CD14-positive monocyte (primary cell): ENCODE results near the gene RNU1-1. TPM values are rescaled to one million over a fixed set of nuclear protein-coding genes. Genes with fewer than 3 reads are reported as not detected.

Source experiments
- DNase-seq, 3 donors: peaks; one replicate each; pipeline ENCODE4 v3.0.0-alpha.2; 2011 to 2022
- H2AFZ ChIP-seq: 2 replicates; pipeline ENCODE4 v1.6.0; 2012; ENCODE audit warnings: mild to moderate bottlenecking, low read depth, low read length, inconsistent platforms; ENCODE audit not compliant: insufficient read depth, poor library complexity, severe bottlenecking
- H3K27ac ChIP-seq, 2 donors: 1 replicate in 1 of 2; 2 replicates in 1 of 2; pipeline ENCODE4 v1.5.1; 2012 to 2013; ENCODE audit warnings: low read length in 2 of 2, control low read depth in 1 of 2, inconsistent platforms in 1 of 2, low read depth in 1 of 2, mild to moderate bottlenecking in 1 of 2
- H3K27me3 ChIP-seq, 2 donors: one replicate each; pipeline versions ENCODE4 v1.6.0 to v1.6.1; 2011 to 2013; ENCODE audit warnings: low read length in 2 of 2; ENCODE audit not compliant: control insufficient read depth in 2 of 2, insufficient read depth in 2 of 2
- H3K36me3 ChIP-seq, 2 donors: replicated peaks in 1 of 2; 1 replicate in 1 of 2; 2 replicates in 1 of 2; pipeline versions ENCODE4 v1.5.1 to v1.6.1; 2012 to 2013; ENCODE audit warnings: low read length in 2 of 2, control low read depth in 1 of 2, inconsistent platforms in 1 of 2, mild to moderate bottlenecking in 1 of 2; ENCODE audit not compliant: insufficient read depth in 2 of 2, control insufficient read depth in 1 of 2
- H3K4me1 ChIP-seq, 2 donors: 1 replicate in 1 of 2; 2 replicates in 1 of 2; pipeline versions ENCODE4 v1.5.1 to v1.6.1; 2012 to 2013; ENCODE audit warnings: low read length in 2 of 2, control low read depth in 1 of 2, inconsistent platforms in 1 of 2, mild to moderate bottlenecking in 1 of 2, moderate library complexity in 1 of 2; ENCODE audit not compliant: insufficient read depth in 2 of 2, control insufficient read depth in 1 of 2
- H3K4me2 ChIP-seq: replicated peaks from 2 replicates; pipeline ENCODE3; 2012; ENCODE audit warnings: low read length, moderate library complexity, mild to moderate bottlenecking; ENCODE audit not compliant: poor library complexity, severe bottlenecking; ENCODE audit errors: extremely low read depth
- H3K4me3 ChIP-seq, 3 experiments: fragments of 200-600 bp in 1 of 3; sonication (generic) in 1 of 3; replicated peaks in 1 of 3; 1 replicate in 2 of 3; 2 replicates in 1 of 3; pipeline ENCODE4 v1.5.1; 2011 to 2013; ENCODE audit warnings: low read length in 3 of 3, mild to moderate bottlenecking in 3 of 3, control low read depth in 2 of 3, low read depth in 2 of 3, inconsistent platforms in 1 of 3, moderate library complexity in 1 of 3
- H3K79me2 ChIP-seq: 2 replicates; pipeline ENCODE4 v1.6.0; 2012; ENCODE audit warnings: mild to moderate bottlenecking, control low read depth, inconsistent platforms, low read length, moderate library complexity; ENCODE audit not compliant: insufficient read depth
- H3K9ac ChIP-seq: 2 replicates; pipeline ENCODE4 v1.6.0; 2017; ENCODE audit warnings: low read length, mild to moderate bottlenecking; ENCODE audit not compliant: insufficient read depth, poor library complexity, severe bottlenecking
- H3K9me3 ChIP-seq, 2 donors: replicated peaks in 1 of 2; 1 replicate in 1 of 2; 2 replicates in 1 of 2; pipeline versions ENCODE4 v1.5.1 to v1.6.1; 2012 to 2013; ENCODE audit warnings: low read length in 2 of 2, control low read depth in 1 of 2; ENCODE audit not compliant: control insufficient read depth in 1 of 2, insufficient read depth in 1 of 2
- H4K20me1 ChIP-seq: 2 replicates; pipeline ENCODE4 v1.6.0; 2012; ENCODE audit warnings: mild to moderate bottlenecking, low read length, control low read depth, moderate library complexity; ENCODE audit not compliant: insufficient read depth
- H3K27ac Mint-ChIP-seq, 7 donors: one replicate each; pipeline ENCODE4 v1.8.0; 2020; ENCODE audit warnings: mild to moderate bottlenecking in 7 of 7, mixed read lengths in 7 of 7, moderate library complexity in 6 of 7, inconsistent platforms in 2 of 7
- H3K27me3 Mint-ChIP-seq, 3 donors: one replicate each; pipeline ENCODE4 v1.8.0; 2021 to 2022; ENCODE audit warnings: low read depth in 3 of 3, mild to moderate bottlenecking in 3 of 3, mixed read lengths in 3 of 3, moderate library complexity in 3 of 3, inconsistent platforms in 1 of 3
- H3K36me3 Mint-ChIP-seq, 2 donors: one replicate each; pipeline ENCODE4 v1.8.0; 2020; ENCODE audit warnings: mixed read lengths in 2 of 2, inconsistent platforms in 1 of 2, mild to moderate bottlenecking in 1 of 2
- H3K4me1 Mint-ChIP-seq: one replicate; pipeline ENCODE4 v1.8.0; 2020; ENCODE audit warnings: mild to moderate bottlenecking, mixed read lengths
- H3K4me3 Mint-ChIP-seq, 2 donors: one replicate each; pipeline ENCODE4 v1.8.0; 2020; ENCODE audit warnings: mild to moderate bottlenecking in 2 of 2, mixed read lengths in 2 of 2, moderate library complexity in 1 of 2
- H3K9me3 Mint-ChIP-seq, 7 donors: one replicate each; pipeline ENCODE4 v1.8.0; 2020 to 2022; ENCODE audit warnings: mixed read lengths in 7 of 7, mild to moderate bottlenecking in 6 of 7, moderate library complexity in 6 of 7, inconsistent platforms in 2 of 7
- WGBS: methylation state at CpG from one replicate; pipeline ENCODE4 v1.1.5; 2013; ENCODE audit warnings: missing lambda C conversion rate; ENCODE audit not compliant: insufficient coverage; 5-methylcytosine and 5-hydroxymethylcytosine counted together
- intact Hi-C, 2 donors: fragments of 100-400 bp; cut with micrococcal nuclease; formaldehyde crosslinking; loops; one replicate each; pipeline versions ENCODE4 v1.15.0 to v1.15.1; 2023
- polyA plus RNA-seq, 3 donors: library from polyadenylated mRNA; depleted of rRNA in 1 of 3; unstranded in 2 of 3; stranded (reverse) in 1 of 3; fragments of 300-500 nt in 2 of 3; fragments of >200 nt in 1 of 3; fragmentation: Illumina TruSeq in 2 of 3; gene quantifications; 1 replicate in 2 of 3; 2 replicates in 1 of 3; pipeline ENCODE4 v1.2.3, GENCODE V29; 2012 to 2021
- small RNA-seq: library from RNA; depleted of rRNA; stranded (forward); fragments of <200 nt; gene quantifications from one replicate; pipeline ENCODE3, GENCODE V24; 2012; ENCODE audit warnings: low read depth; ENCODE audit not compliant: insufficient read length
- TF ChIP-seq, protein P1 (sequence below): fragments of 200-600 bp; IDR thresholded peaks from one replicate; pipeline ENCODE4 v1.8.0; 2022; ENCODE audit warnings: antibody characterized with exemption, mild to moderate bottlenecking

RNU1-1 gene
- polyA plus RNA-seq, 3 donors: not detected

DNA sequence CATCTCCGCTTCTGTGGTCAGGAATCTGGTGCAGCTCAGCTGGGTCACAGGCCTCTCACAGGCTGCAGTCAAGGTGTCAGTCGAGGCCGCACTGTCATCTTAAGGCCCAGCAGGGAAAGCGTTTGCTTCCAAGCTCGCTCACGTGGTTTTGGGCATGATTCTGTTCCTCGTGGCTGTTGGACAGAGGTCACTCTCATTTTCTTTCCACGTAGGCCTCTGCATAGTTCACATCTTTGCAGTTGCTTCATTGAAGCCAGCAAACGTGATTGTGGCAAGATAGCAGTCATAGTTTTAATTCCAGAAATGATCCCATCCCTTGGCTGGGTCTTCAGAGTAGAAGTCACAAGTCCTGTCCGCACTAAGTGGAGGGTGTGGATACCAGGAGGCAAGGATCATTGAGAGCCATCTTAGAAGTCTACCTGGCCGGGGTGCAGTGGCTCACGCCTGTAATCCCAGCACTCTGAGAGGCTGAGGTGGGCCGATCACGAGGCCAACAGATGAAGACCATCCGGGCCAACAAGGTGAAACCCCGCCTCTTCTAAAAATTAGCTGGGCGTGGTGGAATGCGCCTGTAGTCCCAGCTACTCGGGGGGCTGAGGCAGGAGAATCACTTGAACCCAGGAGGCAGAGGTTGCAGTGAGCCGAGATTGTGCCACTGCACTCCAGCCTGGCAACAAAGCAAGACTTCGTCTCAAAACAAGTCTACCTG is 49.0 kb downstream of the RNU1-1 start:
- Histone ChIP-seq H4K20me1 (peaks cover 50% of the 10 kb centered on the region), H3K4me1 (no peaks in the 10 kb centered on the region), H3K27ac (no peak overlapping the region), H3K4me3 (no peak overlapping the region), H3K9me3 (no peaks in the 10 kb centered on the region), H3K36me3 (peaks cover 28 to 72% of the 10 kb centered on the region in 2 donors), H3K9ac (no peak overlapping the region), H3K4me2 (no peak overlapping the region), H2AFZ (no peak overlapping the region), H3K27me3 (no peaks in the 10 kb centered on the region), H3K79me2 (no peaks in the 10 kb centered on the region)
- no peak for DNase-seq
- peak overlapping the region in 4 of 7 donors; percentile 24 to 38 (median 28) for H3K27ac Mint-ChIP-seq
- intact Hi-C loops: no loop called here
- TF ChIP-seq, protein P1, sequence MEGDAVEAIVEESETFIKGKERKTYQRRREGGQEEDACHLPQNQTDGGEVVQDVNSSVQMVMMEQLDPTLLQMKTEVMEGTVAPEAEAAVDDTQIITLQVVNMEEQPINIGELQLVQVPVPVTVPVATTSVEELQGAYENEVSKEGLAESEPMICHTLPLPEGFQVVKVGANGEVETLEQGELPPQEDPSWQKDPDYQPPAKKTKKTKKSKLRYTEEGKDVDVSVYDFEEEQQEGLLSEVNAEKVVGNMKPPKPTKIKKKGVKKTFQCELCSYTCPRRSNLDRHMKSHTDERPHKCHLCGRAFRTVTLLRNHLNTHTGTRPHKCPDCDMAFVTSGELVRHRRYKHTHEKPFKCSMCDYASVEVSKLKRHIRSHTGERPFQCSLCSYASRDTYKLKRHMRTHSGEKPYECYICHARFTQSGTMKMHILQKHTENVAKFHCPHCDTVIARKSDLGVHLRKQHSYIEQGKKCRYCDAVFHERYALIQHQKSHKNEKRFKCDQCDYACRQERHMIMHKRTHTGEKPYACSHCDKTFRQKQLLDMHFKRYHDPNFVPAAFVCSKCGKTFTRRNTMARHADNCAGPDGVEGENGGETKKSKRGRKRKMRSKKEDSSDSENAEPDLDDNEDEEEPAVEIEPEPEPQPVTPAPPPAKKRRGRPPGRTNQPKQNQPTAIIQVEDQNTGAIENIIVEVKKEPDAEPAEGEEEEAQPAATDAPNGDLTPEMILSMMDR: no peak
- 97% methylated on average over 20 of the region's 21 CpGs for WGBS
- H3K4me1 Mint-ChIP-seq: peaks cover 2% of the 10 kb centered on the region
- H3K27me3 Mint-ChIP-seq: peaks cover 0 to 3% (median 0%) of the 10 kb centered on the region in 3 donors
- peaks cover 41 to 72% of the 10 kb centered on the region in 2 donors for H3K36me3 Mint-ChIP-seq
- no peaks in the 10 kb centered on the region for H3K9me3 Mint-ChIP-seq
- no peak overlapping the region for H3K4me3 Mint-ChIP-seq

Small RNAs within 50 kb of the gene (small RNA-seq; reads per million reads assigned to genes)
- gene RNU1-1 (not detected), gene RNU1-6P (not detected)

Other genes with a start within 250 kb of the RNU1-1 start
- 10 to 100 TPM; 11.6 to 18.4 (median 16.9) TPM for gene FBXO42, start 161.8 kb downstream of the RNU1-1 start, polyA plus RNA-seq
- gene SZRD1, start 147.0 kb downstream of the RNU1-1 start, polyA plus RNA-seq: 10 to 100 TPM; 46.4 to 50.5 (median 47.2) TPM
- not detected for gene SPATA21, start 76.9 kb downstream of the RNU1-1 start, polyA plus RNA-seq
- 100 to 1,000 TPM in 2 of 3 donors, 10 to 100 TPM in 1; 78.9 to 223 (median 183) TPM for gene NECAP2, start 73.6 kb downstream of the RNU1-1 start, polyA plus RNA-seq
- 1 to 10 TPM; 2.6 to 9.0 (median 4.3) TPM for gene NBPF1, start 99.3 kb upstream of the RNU1-1 start, polyA plus RNA-seq
- gene RNU1-3, start 152.7 kb upstream of the RNU1-1 start, polyA plus RNA-seq: not detected
- gene RNU1-4, start 226.2 kb upstream of the RNU1-1 start, polyA plus RNA-seq: not detected